Neural progenitor cell (in vitro differentiated cells): ENCODE results near the gene PRDM1. TPM values are rescaled to one million over a fixed set of nuclear protein-coding genes. Genes with fewer than 3 reads are reported as not detected.

Experiments used
- DNase-seq: peaks from one replicate; pipeline ENCODE4 v3.0.0-alpha.2; 2016; ENCODE audit warnings: low spot score
- H2AFZ ChIP-seq: fragments of 200-600 bp; sonication (generic); replicated peaks from 2 replicates; pipeline ENCODE4 v1.6.1; 2016; ENCODE audit warnings: antibody characterized with exemption
- H3F3A ChIP-seq: fragments of 200-600 bp; sonication (generic); 2 replicates; pipeline ENCODE4 v1.6.1; 2016; ENCODE audit warnings: antibody characterized with exemption, low read depth
- H3K27ac ChIP-seq: fragments of 200-600 bp; sonication (generic); 2 replicates; pipeline ENCODE4 v1.5.1; 2016; ENCODE audit warnings: mild to moderate bottlenecking
- H3K27me3 ChIP-seq: fragments of 200-600 bp; sonication (generic); 2 replicates; pipeline ENCODE4 v1.6.1; 2016; ENCODE audit warnings: mild to moderate bottlenecking, moderate library complexity
- H3K36me3 ChIP-seq: fragments of 200-600 bp; sonication (generic); 2 replicates; pipeline ENCODE4 v1.5.1; 2016
- H3K4me1 ChIP-seq: fragments of 200-600 bp; sonication (generic); 2 replicates; pipeline ENCODE4 v1.6.1; 2016; ENCODE audit warnings: mixed run types
- H3K4me2 ChIP-seq: fragments of 200-600 bp; sonication (generic); 2 replicates; pipeline ENCODE4 v1.6.1; 2016
- H3K4me3 ChIP-seq: fragments of 200-600 bp; sonication (generic); 2 replicates; pipeline ENCODE4 v1.5.1; 2016
- H3K79me2 ChIP-seq: fragments of 200-600 bp; sonication (generic); 2 replicates; pipeline ENCODE4 v1.6.1; 2016; ENCODE audit warnings: low read depth
- H3K9ac ChIP-seq: fragments of 200-600 bp; sonication (generic); 2 replicates; pipeline ENCODE4 v1.6.1; 2016
- H3K9me3 ChIP-seq: fragments of 200-600 bp; sonication (generic); 2 replicates; pipeline ENCODE4 v1.5.1; 2016; ENCODE audit warnings: low read depth
- H4K20me1 ChIP-seq: fragments of 200-600 bp; sonication (generic); 2 replicates; pipeline ENCODE4 v1.6.1; 2016; ENCODE audit warnings: low read depth
- H3K27ac Mint-ChIP-seq: 3 replicates; pipeline ENCODE4 v1.8.0; 2021; ENCODE audit warnings: mixed read lengths
- H3K27me3 Mint-ChIP-seq: 2 replicates; pipeline ENCODE4 v1.8.0; 2022; ENCODE audit warnings: low read depth, mild to moderate bottlenecking, inconsistent platforms, moderate library complexity, mixed read lengths; ENCODE audit not compliant: insufficient read depth
- H3K36me3 Mint-ChIP-seq: 3 replicates; pipeline ENCODE4 v1.8.0; 2021; ENCODE audit warnings: mixed read lengths
- H3K4me1 Mint-ChIP-seq: 3 replicates; pipeline ENCODE4 v1.8.0; 2021; ENCODE audit warnings: mixed read lengths
- H3K4me3 Mint-ChIP-seq: 3 replicates; pipeline ENCODE4 v1.8.0; 2021; ENCODE audit warnings: mild to moderate bottlenecking, moderate library complexity, mixed read lengths
- H3K9me3 Mint-ChIP-seq: 3 replicates; pipeline ENCODE4 v1.8.0; 2020; ENCODE audit warnings: mixed read lengths
- CTCF ChIP-seq: fragments of 200-600 bp; sonication (generic); IDR thresholded peaks from 2 replicates; pipeline ENCODE4 v1.5.1; 2017; ENCODE audit warnings: antibody characterized with exemption, mild to moderate bottlenecking
- EZH2 ChIP-seq: fragments of 200-600 bp; sonication (generic); IDR thresholded peaks from 2 replicates; pipeline ENCODE4 v1.6.1; 2017; ENCODE audit warnings: antibody characterized with exemption, mild to moderate bottlenecking, moderate library complexity
- EZH2phosphoT487 ChIP-seq: fragments of 200-600 bp; sonication (generic); IDR thresholded peaks from 2 replicates; pipeline ENCODE4 v1.6.1; 2017; ENCODE audit warnings: antibody characterized with exemption
- total RNA-seq: library from RNA; depleted of rRNA; stranded (reverse); fragments of >200 nt; gene quantifications from 2 replicates; pipeline ENCODE4 v1.2.3, GENCODE V29; 2015; ENCODE audit warnings: low replicate concordance

PRDM1 gene
- total RNA-seq, 1 donor from 2014 or later: 0.37 TPM

- peaks cover 6% of the 10 kb centered on the region for H3K4me1 ChIP-seq
- H3K9me3 Mint-ChIP-seq: no peaks in the 10 kb centered on the region
- no peak overlapping the region for H3K27ac ChIP-seq
- no peak for TF ChIP-seq CTCF
- no peak for TF ChIP-seq EZH2
- TF ChIP-seq EZH2phosphoT487: no peak
- no peak overlapping the region for H2AFZ ChIP-seq
- no peak for DNase-seq
- no peaks in the 10 kb centered on the region for H3K79me2 ChIP-seq
- no peaks in the 10 kb centered on the region for H3F3A ChIP-seq
- H3K27me3 ChIP-seq: no peaks in the 10 kb centered on the region
- H3K36me3 ChIP-seq: no peaks in the 10 kb centered on the region
- no peak overlapping the region for H3K4me3 Mint-ChIP-seq
- no peak overlapping the region for H3K4me2 ChIP-seq
- H3K9ac ChIP-seq: no peak overlapping the region
- no peaks in the 10 kb centered on the region for H3K4me1 Mint-ChIP-seq
- H3K9me3 ChIP-seq: no peaks in the 10 kb centered on the region
- no peaks in the 10 kb centered on the region for H4K20me1 ChIP-seq
- H3K27ac Mint-ChIP-seq: no peak overlapping the region
- H3K27me3 Mint-ChIP-seq: peaks cover 2% of the 10 kb centered on the region
- H3K4me3 ChIP-seq: no peak overlapping the region
- no peaks in the 10 kb centered on the region for H3K36me3 Mint-ChIP-seq
These were observed 20.3 kb downstream of the PRDM1 start for GRCh38 chr6:106106276-106107042.

- no peaks in the 10 kb centered on the region for H3F3A ChIP-seq
- H3K9me3 ChIP-seq: no peaks in the 10 kb centered on the region
- H3K4me3 ChIP-seq: no peak overlapping the region
- no peak for TF ChIP-seq EZH2
- TF ChIP-seq CTCF: no peak
- no peak for TF ChIP-seq EZH2phosphoT487
- Mint-ChIP-seq H3K36me3 (no peaks in the 10 kb centered on the region), H3K27me3 (no peaks in the 10 kb centered on the region), H3K4me1 (peaks cover 3% of the 10 kb centered on the region), H3K27ac (no peak overlapping the region), H3K4me3 (no peak overlapping the region), H3K9me3 (no peaks in the 10 kb centered on the region)
- DNase-seq: no peak
- H4K20me1 ChIP-seq: no peaks in the 10 kb centered on the region
- no peak overlapping the region for H3K4me2 ChIP-seq
- no peaks in the 10 kb centered on the region for H3K27me3 ChIP-seq
- H3K79me2 ChIP-seq: no peaks in the 10 kb centered on the region
- H3K27ac ChIP-seq: no peak overlapping the region
- H3K9ac ChIP-seq: no peak overlapping the region
- no peak overlapping the region for H2AFZ ChIP-seq
- H3K4me1 ChIP-seq: peaks cover 4% of the 10 kb centered on the region
- no peaks in the 10 kb centered on the region for H3K36me3 ChIP-seq
These were observed 21.0 kb downstream of the PRDM1 start for GRCh38 chr6:106107043-106107613.

- H3K27me3 Mint-ChIP-seq: no peaks in the 10 kb centered on the region
- H3K4me2 ChIP-seq: no peak overlapping the region
- peaks cover 4% of the 10 kb centered on the region for H3K4me1 ChIP-seq
- H3K9ac ChIP-seq: no peak overlapping the region
- H3K27ac Mint-ChIP-seq: no peak overlapping the region
- H3K4me3 ChIP-seq: no peak overlapping the region
- peaks cover 3% of the 10 kb centered on the region for H3K4me1 Mint-ChIP-seq
- H3K27me3 ChIP-seq: no peaks in the 10 kb centered on the region
- no peak overlapping the region for H3K27ac ChIP-seq
- no peaks in the 10 kb centered on the region for H3F3A ChIP-seq
- H4K20me1 ChIP-seq: no peaks in the 10 kb centered on the region
- H3K36me3 ChIP-seq: no peaks in the 10 kb centered on the region
- no peak overlapping the region for H2AFZ ChIP-seq
- H3K4me3 Mint-ChIP-seq: no peak overlapping the region
- H3K9me3 ChIP-seq: no peaks in the 10 kb centered on the region
- no peaks in the 10 kb centered on the region for H3K79me2 ChIP-seq
- H3K36me3 Mint-ChIP-seq: no peaks in the 10 kb centered on the region
- DNase-seq: no peak
- no peak for TF ChIP-seq EZH2
- TF ChIP-seq EZH2phosphoT487: no peak
- no peak for TF ChIP-seq CTCF
- H3K9me3 Mint-ChIP-seq: no peaks in the 10 kb centered on the region
These were observed 22.0 kb downstream of the PRDM1 start for GRCh38 chr6:106108129-106108528.
